Islet precursor cell (in vitro differentiated cells): ENCODE results near the gene SLC16A3.
"Not testable (repeated sequence)": the region's sequence is repeated elsewhere in the genome, so short reads cannot be mapped to it uniquely, and the experiment has no call there.

Source experiments
- DNase-seq: peaks from one replicate; pipeline ENCODE4 v3.0.0-alpha.2; 2018

The SLC16A3 gene

DNA sequence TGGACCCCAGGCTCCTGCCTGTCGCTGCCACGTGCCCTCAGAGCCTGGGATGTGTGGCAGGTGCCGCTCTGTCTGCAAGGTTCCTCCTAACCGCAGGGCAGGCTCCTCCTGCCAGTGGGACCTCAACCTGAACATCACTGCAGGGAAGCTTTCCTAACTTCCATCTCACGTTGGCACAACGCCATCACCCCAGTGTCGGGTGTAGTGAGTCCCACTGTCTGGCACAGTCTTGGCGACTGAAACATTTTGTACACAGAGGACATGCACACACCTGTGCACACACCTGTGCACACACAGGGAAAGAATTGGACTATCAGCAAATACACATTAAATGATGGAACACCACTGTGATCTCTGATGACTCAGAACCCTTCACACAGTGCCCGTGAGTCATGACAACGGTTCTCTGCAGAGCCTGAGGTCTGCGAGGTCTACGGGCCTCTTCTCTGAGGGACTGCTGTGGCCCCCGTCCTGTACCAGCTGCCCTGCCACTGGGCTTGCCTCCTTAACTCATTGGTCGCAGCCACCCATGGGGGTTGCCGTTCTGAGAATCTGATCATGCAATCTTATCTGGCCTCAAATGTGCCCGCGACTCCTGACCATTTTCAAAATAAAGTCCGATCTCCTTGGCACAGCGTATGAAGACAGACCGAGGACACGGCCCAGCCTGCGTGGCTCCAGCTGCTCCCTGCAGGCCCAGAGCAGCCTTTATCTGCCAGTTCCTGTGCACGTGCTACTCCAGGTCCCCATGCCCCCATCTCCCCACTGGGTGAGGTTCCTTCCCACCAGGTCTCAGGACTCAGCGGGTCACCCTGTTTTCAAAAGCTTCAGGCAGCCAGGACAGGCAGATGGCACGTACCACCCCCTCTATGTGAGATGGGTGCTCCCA is 23.8 kb upstream of the SLC16A3 start:
- no peak for DNase-seq

DNA sequence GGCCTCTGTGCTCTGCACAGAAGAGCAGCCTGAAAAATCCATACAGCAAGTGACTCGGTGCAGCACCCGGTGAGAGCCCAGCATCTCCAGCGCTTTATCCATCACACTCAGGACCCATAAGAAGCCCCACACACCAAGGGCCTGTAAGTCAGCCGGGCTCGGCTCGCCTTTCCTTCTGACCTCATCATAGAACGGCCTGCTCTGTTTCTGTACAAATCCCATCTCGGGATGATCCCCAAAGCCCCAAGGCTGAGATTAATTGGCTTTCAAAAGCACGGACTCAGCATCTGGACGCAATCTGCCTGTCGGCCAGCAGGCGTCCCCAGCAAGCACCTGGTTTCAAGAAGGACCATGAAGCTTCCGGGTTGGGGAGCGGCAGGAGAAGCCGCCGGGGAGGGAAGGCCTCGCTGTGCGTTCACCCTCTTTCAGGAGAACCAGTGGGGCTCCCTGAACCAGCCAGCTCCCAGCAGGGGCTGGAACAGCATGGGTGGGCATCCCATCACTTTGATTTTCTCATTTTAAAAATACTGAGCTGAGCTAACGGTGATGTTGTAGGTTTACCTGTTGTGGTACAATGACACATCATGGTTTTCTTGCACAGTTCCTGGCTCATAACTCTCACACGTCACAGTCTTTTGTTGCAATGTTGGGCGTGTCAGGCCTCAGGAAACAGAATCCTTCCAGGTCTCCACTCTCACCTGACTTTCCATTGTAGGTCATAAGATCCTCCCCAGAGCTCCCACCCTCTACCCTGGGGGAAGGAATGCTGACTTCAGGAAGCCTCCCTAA is 22.9 kb upstream of the SLC16A3 start:
- peak; percentile 95 for DNase-seq

DNA sequence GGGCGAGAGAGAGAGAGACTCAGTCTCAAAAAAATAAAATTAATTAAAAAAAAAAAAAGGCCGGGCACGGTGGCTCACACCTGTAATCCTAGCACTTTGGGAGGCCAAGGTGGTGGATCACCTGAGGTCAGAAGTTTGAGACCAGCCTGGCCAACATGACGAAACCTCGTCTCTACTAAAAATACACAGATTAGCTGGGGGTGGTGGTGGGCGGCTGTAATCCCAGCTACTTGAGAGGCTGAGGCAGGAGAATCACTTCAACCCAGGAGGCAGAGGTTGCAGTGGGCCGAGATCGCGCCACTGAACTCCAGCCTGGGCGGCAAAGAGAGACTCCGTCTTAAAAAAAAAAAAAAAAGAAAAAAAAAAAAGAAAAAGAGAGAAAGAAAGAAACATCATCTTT is 18.2 kb upstream of the SLC16A3 start:
- DNase-seq, result not testable (repeated sequence)

DNA sequence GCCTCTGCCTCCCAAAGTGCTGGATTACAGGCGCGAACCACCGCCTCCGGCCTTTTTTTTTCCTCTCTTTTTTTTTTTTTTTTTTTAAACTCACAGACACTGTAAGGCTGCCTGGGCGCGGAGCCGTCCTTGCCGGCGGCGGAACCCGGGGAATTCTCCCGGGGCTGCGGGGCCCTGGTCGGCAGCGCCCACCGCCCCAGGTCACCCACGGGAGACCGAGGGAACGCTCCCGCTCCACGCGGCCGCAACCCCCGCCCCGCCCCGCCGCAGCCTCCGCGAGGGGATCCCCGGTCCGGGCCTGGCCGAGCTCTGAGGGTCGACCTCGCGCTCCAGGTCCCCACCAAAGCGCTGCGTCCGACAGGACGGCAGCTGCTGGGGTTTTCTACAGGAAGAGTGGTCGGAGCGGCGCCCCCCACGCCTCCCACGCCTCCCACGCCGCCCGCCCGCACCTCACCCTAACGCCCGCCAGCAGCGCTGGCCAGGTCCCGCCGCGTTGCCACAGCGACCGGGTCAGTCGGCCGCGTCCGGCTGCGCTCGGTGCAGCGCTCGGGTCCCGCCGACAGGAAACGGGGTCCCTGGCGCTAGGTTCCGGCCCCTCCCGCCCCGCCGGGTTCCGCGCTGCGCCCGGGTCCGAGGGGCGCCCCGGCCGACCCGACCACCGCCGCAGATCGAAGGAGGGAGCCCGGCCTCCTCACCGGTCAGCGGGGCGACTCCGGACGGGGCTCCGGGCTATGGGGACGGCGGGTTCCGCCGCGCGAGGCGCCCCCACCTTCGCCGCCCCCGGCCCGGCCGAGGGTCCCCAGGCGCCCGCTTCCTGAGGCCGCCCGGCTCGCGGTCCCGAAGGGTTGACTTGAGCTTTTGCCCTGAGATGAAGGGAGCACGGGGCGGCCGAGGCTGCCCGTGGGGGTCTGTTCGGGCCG is 16.3 kb upstream of the SLC16A3 start, which contains the start of gene CCDC57:
Gene CCDC57 (minus strand): TSS at position 512 of the 920 bp plus-strand sequence. CDS start 10,898 bp downstream, outside the sequence.
- DNase-seq, result peak; percentile 92

DNA sequence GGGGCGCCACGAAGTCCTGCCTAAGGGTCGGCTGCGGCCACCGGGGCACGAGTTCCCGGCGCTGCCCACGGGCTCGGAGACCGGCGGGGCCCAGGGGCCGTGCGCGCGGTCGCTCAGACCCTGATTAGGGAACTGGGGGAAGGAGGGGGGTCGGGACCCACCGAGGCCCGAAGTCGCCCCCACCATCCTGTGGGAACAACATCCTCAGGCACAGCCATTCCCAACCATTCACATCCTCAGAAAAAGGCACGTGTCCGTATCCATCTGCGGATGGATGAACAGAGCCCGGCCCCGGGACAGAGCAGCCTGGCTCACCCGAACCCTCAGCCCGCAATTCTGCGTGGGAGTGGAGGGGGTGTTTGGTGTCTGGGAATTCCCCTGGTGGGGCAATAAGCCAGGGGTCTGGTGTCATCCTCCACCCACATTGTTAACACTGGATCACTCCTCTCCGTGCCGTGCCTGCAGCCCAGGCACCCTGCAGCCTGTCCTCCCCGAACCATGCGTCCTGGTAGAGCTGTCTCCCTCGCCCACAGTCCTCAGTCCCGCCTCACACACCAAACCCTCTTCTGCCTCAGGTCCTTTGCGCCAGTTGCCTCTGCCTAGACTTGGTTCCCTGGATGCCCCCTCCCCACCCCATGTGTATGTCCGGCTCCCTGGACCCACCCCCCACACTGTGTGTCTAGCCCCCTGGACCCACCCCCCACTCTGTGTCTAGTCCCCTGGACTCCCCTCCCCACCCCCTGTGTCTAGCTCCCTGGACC is 15.4 kb upstream of the SLC16A3 start:
- DNase-seq, result peak; percentile 80

DNA sequence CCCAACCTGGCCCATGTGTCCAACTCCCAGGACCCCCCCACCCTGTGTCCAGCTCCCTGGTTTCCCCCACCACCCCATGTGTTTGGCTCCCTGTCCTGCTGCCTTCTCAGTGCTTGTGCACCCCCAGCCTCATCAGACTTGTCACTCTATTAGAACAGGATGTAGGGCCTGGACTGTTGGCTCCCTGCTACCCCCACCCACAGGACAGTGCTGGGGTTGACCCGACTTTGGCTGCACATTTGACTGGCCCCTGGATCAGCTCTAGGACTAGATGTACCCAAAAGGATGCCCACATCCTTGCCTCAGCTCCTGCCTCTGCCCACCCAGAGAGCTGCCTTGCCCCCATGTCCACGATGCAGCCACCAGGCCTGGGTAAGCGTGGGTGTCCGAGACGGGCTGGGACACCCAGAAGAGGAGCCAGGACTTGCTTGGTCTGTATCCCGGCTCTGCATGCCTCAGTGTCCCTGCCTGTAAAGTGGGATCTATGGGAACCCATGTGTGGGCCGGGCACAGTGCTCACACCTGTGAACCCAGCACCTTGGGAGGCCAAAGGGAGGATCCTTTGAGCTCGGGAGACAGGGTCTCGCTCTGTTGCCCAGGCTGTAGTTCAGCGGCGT is 14.7 kb upstream of the SLC16A3 start:
- DNase-seq, result no peak

DNA sequence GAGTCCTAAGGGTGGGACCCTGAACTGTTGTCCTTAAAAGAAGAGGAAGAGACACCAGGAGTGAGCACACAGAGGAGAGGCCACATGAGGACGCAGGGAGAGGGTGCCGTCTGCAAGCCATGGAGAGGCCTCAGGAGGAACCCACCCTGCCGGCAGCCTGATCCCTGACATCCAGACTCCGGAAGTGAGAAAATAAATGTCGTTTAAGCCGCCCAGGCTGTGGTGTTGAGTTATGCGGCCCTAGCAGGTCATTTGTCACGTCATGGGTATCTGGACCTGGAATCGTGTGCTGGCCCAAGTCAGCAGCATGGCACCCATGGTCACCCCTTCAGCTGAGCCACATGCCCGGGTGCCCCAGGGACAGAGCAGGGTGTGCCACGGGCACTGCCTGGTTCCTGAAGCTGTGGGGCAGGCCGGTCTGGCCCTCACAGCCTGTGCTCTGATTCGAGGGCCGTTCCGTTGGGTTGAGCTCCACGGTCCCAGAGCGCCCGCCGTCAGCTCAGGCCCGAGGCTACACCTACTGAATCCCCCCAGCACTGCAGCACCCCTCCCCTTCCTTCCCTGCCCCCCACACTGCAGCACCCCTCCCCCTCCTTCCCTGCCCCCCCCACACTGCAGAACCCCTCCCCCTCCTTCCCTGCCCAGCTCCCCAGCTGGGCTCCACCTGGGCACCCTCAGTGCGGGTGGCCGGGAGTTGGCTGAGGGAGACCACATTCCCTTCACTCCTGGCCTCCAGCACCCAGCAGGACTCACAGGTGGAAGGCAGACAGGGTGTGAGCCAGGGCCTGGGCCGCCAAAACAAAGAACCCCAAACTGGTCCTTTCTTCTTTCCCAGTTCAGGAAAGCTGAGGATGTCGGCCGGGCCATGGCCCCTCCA is 13.5 kb upstream of the SLC16A3 start:
- no peak for DNase-seq

DNA sequence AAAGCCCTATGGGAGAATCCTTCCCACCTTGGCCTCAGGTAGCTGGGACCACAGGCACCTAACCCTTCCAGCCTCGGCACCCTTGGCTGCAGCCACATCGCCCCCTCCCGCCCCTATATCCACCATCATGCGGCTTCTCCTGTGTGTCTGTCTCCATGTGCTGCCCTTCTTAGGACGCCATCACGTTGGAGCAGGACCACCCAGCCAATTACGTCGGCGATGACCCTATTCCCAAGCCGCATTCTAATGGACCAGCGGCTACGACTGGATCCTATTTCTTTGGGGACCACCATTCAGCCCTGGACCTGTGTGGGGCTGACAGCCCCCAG is 12.9 kb upstream of the SLC16A3 start:
- no peak for DNase-seq

DNA sequence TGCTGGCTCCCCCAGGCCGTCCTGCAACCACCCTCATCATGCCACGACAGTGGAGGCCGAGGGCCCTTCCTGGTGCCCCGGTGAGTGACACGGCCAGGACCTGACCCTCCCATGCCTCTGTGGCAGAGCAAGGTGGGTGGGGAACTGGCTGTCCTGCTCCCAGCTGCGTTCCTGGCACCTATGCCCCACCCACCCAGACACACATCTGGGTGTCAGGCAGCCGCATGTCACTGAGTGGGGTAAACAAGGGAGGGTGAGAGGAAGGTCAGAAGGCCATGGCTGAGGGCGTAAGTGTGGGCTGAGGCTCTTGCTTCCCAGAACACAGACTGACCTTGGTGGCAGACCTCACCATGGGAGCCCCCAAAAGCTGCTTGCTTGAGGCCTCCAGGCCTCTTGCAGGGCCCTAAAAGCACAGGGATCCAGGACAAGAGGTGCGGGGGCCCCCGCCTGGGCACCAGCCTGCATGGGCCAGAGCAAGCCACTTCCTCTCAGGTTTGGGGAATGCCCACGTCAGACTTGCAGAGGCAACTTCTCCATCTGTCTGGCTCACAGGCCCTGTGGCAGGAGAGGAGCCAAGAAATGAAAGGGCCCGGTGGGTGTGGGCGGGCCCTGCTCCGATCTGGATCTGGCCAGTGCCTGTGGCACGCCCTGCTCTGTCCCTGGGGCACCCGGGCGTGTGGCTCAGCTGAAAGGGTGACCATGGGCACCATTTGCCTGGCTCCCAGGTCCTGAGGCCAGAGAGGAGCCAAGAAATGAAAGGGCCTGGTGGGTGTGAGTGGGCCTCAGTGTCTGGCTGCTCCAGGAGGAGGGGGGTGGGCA is 12.3 kb upstream of the SLC16A3 start:
- no peak for DNase-seq

DNA sequence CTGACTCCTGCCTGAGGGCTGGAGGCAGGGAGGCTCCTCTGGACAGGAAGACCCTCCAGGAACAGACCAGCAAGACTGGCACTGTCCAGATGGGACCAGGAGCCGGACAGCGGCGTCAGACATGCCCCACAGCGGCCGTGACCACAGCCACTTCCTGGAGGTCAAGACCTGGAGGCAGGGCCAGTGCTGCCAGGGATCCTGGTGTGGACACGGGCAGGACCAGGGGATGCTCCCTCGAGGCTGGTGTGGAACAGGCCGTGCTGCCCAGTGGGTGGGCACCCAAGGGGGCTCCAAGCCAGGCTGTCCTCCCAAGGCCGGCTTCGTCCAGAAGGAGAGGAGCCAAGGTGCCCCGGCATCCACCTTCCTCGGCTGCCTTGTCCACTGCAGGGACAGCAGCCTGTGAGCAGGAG is 11.7 kb upstream of the SLC16A3 start:
- no peak for DNase-seq

DNA sequence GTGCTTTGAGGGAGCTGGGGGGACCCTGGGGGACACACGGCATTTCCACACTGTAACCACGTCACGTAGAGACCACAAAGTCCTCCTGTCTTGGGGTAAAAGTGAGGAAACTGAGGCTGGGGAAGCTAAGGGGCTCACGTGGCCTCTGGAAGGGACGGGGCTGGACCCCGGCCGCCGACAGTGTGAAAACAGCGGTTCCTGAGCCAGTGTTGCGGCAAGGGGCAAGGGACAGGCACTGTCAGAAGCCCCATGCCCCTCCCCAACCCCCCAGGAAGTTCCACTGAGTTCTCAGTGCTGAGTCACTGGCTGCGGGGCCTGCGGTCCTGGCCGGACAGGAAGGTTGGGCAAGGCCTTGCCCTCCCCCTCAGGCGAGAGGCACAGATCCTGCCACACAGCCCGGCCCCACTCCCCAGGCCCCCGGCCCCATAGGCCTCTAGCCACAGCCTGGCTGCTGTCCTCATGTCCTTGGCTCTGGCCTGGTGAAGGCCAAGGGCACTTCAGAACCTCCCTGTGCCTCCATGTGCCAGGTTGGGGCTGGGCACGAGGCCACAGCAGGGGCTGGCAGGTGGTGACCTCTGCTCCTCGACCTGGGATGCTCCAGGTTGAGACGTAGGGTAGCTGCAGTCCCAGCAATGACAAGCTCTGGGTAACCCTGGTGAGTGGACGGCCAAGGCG is 11.2 kb upstream of the SLC16A3 start:
- DNase-seq, result peak; percentile 98

DNA sequence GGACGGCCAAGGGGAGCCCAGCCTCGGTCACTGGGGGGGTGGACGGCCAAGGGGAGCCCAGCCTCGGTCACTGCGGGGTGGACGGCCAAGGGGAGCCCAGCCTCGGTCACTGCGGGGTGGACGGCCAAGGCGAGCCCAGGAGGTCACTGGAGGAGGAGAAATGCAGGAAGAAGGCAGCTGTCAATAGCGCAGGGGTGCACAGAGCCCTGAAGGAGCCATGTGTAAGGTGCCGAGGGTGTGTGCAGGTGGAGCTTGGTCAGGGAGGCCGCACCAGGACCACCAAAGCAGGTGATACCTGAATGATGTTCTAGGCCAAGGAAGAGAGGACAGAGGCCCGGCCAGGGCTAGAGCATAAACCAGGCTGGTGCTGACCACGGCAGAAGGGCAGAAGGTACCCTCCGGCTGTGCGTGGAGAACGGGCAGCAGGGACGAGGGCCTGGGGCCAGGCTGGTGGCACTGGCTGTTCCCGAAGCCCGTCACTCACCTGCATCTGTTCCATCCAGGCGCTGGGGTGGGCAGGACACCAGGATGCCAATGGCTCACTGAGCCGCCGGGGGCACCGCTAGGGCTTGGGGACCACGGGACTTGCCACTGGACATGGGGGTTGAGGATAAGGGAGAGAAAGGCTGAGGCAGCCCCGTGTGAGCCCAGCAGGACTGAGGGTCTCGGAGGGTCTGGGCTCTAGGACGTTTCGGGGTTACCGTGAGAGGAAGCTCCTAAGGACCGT is 10.3 kb upstream of the SLC16A3 start:
- DNase-seq, result no peak

DNA sequence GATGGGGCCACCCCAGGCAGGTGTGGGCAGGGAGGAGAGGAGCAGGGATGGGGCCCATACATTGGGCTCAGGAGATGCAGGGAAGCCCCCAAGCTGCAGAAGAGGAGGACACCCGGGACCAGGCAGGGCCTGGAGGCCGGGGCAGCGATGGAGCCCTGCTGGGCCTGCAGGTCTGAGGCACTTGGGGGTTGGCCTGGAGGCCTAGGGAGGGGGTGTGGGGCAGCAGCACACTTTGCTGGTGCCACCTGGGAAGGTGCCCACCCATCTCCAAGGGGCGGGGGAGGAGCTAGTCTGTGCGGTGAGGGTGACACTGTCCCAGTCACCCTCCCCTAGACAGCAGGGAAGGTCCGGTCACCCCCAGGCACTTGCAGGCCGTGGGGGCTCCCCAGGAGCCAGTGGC is 9.8 kb upstream of the SLC16A3 start:
- DNase-seq, result no peak

DNA sequence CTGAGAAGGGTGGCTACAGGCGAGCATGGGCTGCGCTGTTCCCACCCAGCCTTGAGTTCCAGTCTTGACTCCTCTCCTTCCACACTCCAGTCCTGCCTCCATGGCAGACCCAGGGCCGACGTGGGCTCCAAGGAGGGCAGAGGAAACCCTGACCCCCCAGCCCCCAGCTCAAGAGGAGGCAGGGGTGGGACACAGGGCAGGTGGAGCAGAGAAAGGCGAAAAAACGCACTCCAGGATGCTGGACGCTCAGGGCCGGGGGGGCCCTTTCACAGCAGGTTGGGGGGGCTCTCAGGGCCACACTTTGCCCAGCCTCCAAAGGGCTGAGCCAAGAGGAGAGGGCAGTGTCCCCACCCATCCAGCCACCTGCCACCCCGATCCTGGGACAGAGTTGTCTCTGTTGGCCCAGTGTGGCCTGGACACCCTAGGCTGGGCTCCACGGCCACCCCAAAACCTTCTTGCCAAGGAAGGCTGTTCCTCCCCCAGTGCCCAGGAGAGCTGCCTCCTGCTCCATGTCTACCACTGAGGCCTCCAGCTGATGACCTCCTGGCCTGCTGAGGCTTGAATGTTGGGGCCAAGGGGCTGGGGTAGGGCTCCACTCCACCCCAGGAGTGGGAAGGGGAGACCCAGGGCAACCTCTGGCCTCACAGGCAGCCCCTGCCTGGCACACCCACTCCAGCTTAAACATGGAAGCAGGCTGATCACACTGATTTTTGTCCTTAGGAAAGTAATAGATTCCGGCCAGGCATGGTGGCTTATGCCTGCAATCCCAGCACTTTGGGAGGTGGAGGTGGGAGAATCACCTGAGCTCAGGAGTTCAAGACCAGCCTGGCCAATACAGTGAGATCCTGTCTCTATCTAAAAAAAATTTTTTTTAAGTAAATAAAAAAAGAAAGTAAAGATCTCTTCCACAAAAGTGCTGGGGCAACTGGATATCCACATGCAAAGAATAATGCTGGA is 8.8 kb upstream of the SLC16A3 start:
- DNase-seq, result no peak

DNA sequence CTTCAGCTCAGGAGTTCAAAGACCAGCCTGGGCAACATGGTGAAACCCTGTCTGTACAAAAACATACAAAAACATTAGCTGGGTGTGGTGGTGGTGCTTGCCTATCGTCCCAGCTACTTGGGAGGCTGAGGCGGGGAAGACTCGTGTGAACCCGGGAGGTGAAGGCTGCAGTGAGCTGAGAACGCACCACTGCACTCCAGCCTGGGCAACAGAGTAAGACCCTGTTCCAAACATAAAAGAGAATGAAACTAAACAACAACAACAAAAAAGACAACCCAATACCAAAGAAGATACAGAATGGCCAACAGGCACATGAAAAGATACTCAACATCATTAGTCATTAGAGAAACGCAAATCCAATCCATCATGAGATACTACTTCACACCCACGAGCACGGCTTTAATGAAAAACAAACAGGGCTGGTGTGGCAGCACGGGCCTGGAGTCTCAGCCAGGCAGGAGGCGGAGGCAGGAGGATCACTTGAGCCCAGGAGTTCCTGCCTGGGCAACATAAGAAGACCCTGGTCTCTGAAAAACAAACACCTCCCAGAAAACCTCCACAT is 7.4 kb upstream of the SLC16A3 start:
- DNase-seq, result no peak

DNA sequence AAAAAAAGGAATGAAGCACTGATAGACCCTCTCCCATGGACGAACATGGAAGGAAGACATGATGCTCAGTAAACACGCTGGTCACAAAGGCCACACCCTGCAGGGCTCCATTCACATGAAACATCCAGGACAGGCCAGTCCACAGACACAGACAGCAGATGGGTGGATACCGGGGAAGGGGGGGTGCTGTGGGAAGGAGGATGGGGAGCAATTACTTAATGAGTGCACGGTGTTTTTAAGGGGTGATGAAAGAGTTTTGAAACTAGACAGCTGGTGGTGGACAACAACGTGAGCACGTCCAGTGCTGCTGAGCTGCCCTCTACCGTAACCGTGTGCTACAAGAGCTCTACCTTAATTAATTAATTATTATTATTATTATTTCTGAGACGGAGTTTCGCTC is 6.0 kb upstream of the SLC16A3 start:
- DNase-seq, result no peak

DNA sequence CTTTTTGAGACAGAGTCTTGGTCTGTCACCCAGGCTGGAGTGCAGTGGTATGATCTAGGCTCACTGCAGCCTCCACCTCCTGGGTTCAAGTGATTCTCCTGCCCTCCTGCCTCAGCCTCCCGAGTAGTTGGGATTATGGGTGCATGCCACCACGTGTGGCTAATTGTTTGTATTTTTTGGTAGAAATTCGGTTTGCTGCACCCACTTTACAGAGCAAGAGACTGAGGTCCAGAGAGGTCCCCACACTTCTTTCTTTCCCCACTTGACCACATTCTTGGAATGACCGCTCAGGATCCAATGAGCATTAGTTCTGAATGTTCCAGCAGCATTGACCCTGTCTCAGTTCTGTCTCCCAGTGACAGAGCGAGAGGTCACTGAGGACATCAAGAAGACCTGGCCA is 5.3 kb upstream of the SLC16A3 start:
- no peak for DNase-seq
